Keratinocyte (primary cell): ENCODE measurements around the gene HOXC11.

Source experiments
- EZH2 ChIP-seq: IDR thresholded peaks from one replicate; pipeline ENCODE4 v1.6.1; 2012; ENCODE audit warnings: inconsistent platforms, mild to moderate bottlenecking, low read length, moderate library complexity
- TF ChIP-seq, protein P1 (sequence below), 3 experiments: IDR thresholded peaks in 1 of 3; conservative IDR thresholded peaks in 1 of 3; optimal IDR thresholded peaks in 1 of 3; 2 replicates in 2 of 3; 3 replicates in 1 of 3; pipeline versions ENCODE3 to v1.5.1; 2011; ENCODE audit warnings: low read length in 3 of 3, mild to moderate bottlenecking in 3 of 3, moderate library complexity in 2 of 3, control low read depth in 1 of 3, inconsistent platforms in 1 of 3; ENCODE audit not compliant: insufficient read depth in 2 of 3; ENCODE audit errors: extremely low read depth in 1 of 3

GRCh38 chr12:53994009-53994263 is 21.0 kb downstream of the HOXC11 start:
- TF ChIP-seq, protein P1, sequence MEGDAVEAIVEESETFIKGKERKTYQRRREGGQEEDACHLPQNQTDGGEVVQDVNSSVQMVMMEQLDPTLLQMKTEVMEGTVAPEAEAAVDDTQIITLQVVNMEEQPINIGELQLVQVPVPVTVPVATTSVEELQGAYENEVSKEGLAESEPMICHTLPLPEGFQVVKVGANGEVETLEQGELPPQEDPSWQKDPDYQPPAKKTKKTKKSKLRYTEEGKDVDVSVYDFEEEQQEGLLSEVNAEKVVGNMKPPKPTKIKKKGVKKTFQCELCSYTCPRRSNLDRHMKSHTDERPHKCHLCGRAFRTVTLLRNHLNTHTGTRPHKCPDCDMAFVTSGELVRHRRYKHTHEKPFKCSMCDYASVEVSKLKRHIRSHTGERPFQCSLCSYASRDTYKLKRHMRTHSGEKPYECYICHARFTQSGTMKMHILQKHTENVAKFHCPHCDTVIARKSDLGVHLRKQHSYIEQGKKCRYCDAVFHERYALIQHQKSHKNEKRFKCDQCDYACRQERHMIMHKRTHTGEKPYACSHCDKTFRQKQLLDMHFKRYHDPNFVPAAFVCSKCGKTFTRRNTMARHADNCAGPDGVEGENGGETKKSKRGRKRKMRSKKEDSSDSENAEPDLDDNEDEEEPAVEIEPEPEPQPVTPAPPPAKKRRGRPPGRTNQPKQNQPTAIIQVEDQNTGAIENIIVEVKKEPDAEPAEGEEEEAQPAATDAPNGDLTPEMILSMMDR (optimal IDR thresholded peaks at IDR 0.05 in 1 of 3, IDR thresholded peaks at IDR 0.05 in 1 of 3, conservative IDR thresholded peaks at IDR 0.05 in 1 of 3; ENCODE audit: extremely low read depth in 1 of 3, insufficient read depth in 2 of 3, low read length in 3 of 3), result no peak
- no peak for TF ChIP-seq EZH2
